ENCODE data around the gene UNC13A. TPM values are rescaled to one million over a fixed set of nuclear protein-coding genes. Genes with fewer than 3 reads are reported as not detected.

UNC13A gene
- polyA plus RNA-seq, 3 donors, result 0.01 TPM; not detected in 2

- Histone ChIP-seq H3K27ac (ENCODE audit: low read depth in 1 of 2, low read length in 2 of 2) (no peak overlapping the region), H3K9ac (ENCODE audit: insufficient read depth, low read length, poor library complexity, severe bottlenecking) (no peak overlapping the region), H3K79me2 (ENCODE audit: insufficient read depth, low read length) (no peaks in the 10 kb centered on the region), H2AFZ (ENCODE audit: insufficient read depth, low read depth, low read length, poor library complexity, severe bottlenecking) (no peak overlapping the region), H3K4me1 (ENCODE audit: control insufficient read depth in 1 of 2, insufficient read depth in 2 of 2, low read length in 2 of 2) (no peaks in the 10 kb centered on the region), H4K20me1 (ENCODE audit: insufficient read depth, low read length) (no peaks in the 10 kb centered on the region), H3K4me3 (replicated peaks in 1 of 3; ENCODE audit: low read depth in 2 of 3, low read length in 3 of 3) (no peak overlapping the region), H3K9me3 (replicated peaks in 1 of 2; ENCODE audit: control insufficient read depth in 1 of 2, insufficient read depth in 1 of 2, low read length in 2 of 2) (no peaks in the 10 kb centered on the region), H3K36me3 (replicated peaks in 1 of 2; ENCODE audit: control insufficient read depth in 1 of 2, insufficient read depth in 2 of 2, low read length in 2 of 2) (no peaks in the 10 kb centered on the region), H3K27me3 (ENCODE audit: control insufficient read depth in 2 of 2, insufficient read depth in 2 of 2, low read length in 2 of 2) (no peaks in the 10 kb centered on the region), H3K4me2 (replicated peaks; ENCODE audit: extremely low read depth, low read length, poor library complexity, severe bottlenecking) (no peak overlapping the region)
- Mint-ChIP-seq H3K27ac (no peak overlapping the region), H3K9me3 (peaks cover 0 to 1% (median 0%) of the 10 kb centered on the region in 7 donors), H3K4me1 (peaks cover 3% of the 10 kb centered on the region), H3K36me3 (no peaks in the 10 kb centered on the region), H3K27me3 (ENCODE audit: low read depth in 3 of 3) (peaks cover 6 to 12% (median 7%) of the 10 kb centered on the region in 3 donors), H3K4me3 (no peak overlapping the region)
- intact Hi-C loops (cut with micrococcal nuclease), result no loop called here
- TF ChIP-seq CTCF (IDR thresholded peaks at IDR 0.05), result no peak
- no peak for DNase-seq
- 94% methylated on average over 45 of the region's 50 CpGs for WGBS (ENCODE audit: insufficient coverage)
These were observed 40.8 kb downstream of the UNC13A start for GRCh38 chr19:17647071-17648020.

- intact Hi-C loops (cut with micrococcal nuclease), result no loop called here
- Mint-ChIP-seq H3K9me3 (no peaks in the 10 kb centered on the region), H3K4me1 (no peaks in the 10 kb centered on the region), H3K4me3 (no peak overlapping the region), H3K27me3 (ENCODE audit: low read depth in 3 of 3) (peaks cover 5 to 12% (median 7%) of the 10 kb centered on the region in 3 donors), H3K27ac (no peak overlapping the region), H3K36me3 (no peaks in the 10 kb centered on the region)
- Histone ChIP-seq H3K27ac (ENCODE audit: low read depth in 1 of 2, low read length in 2 of 2) (no peak overlapping the region), H3K36me3 (replicated peaks in 1 of 2; ENCODE audit: control insufficient read depth in 1 of 2, insufficient read depth in 2 of 2, low read length in 2 of 2) (no peaks in the 10 kb centered on the region), H3K9ac (ENCODE audit: insufficient read depth, low read length, poor library complexity, severe bottlenecking) (no peak overlapping the region), H3K4me2 (replicated peaks; ENCODE audit: extremely low read depth, low read length, poor library complexity, severe bottlenecking) (no peak overlapping the region), H3K4me1 (ENCODE audit: control insufficient read depth in 1 of 2, insufficient read depth in 2 of 2, low read length in 2 of 2) (no peaks in the 10 kb centered on the region), H3K79me2 (ENCODE audit: insufficient read depth, low read length) (no peaks in the 10 kb centered on the region), H2AFZ (ENCODE audit: insufficient read depth, low read depth, low read length, poor library complexity, severe bottlenecking) (no peak overlapping the region), H3K9me3 (replicated peaks in 1 of 2; ENCODE audit: control insufficient read depth in 1 of 2, insufficient read depth in 1 of 2, low read length in 2 of 2) (no peaks in the 10 kb centered on the region), H4K20me1 (ENCODE audit: insufficient read depth, low read length) (no peaks in the 10 kb centered on the region), H3K27me3 (ENCODE audit: control insufficient read depth in 2 of 2, insufficient read depth in 2 of 2, low read length in 2 of 2) (no peaks in the 10 kb centered on the region), H3K4me3 (replicated peaks in 1 of 3; ENCODE audit: low read depth in 2 of 3, low read length in 3 of 3) (no peak overlapping the region)
- WGBS (ENCODE audit: insufficient coverage), result 71% methylated on average over 6 of the region's 8 CpGs
- TF ChIP-seq CTCF (IDR thresholded peaks at IDR 0.05), result no peak
- no peak for DNase-seq
These were observed 41.7 kb downstream of the UNC13A start for GRCh38 chr19:17646441-17646840.

Measured in CD14-positive monocyte (primary cell).